Duodenal mucosa (tissue), 2 donors: ENCODE data around the gene NOL4L.

Experiments used
- H3K27ac ChIP-seq: one replicate; pipeline ENCODE4 v1.7.0; 2013; ENCODE audit warnings: low read depth, low read length
- H3K27me3 ChIP-seq, 2 donors: one replicate each; pipeline ENCODE4 v1.7.0; 2013; ENCODE audit warnings: low read length in 2 of 2, control low read depth in 1 of 2; ENCODE audit not compliant: insufficient read depth in 2 of 2, control insufficient read depth in 1 of 2
- H3K36me3 ChIP-seq, 2 donors: one replicate each; pipeline ENCODE4 v1.7.0; 2013; ENCODE audit warnings: low read length in 2 of 2, control low read depth in 1 of 2; ENCODE audit not compliant: insufficient read depth in 2 of 2, control insufficient read depth in 1 of 2
- H3K4me1 ChIP-seq, 2 donors: one replicate each; pipeline ENCODE4 v1.7.0; 2013; ENCODE audit warnings: low read length in 2 of 2, control low read depth in 1 of 2; ENCODE audit not compliant: insufficient read depth in 2 of 2, control insufficient read depth in 1 of 2
- H3K4me3 ChIP-seq, 2 donors: one replicate each; pipeline ENCODE4 v1.7.0; 2013; ENCODE audit warnings: low read length in 2 of 2, low read depth in 1 of 2
- H3K9ac ChIP-seq, 2 donors: one replicate each; pipeline ENCODE4 v1.7.0; 2013; ENCODE audit warnings: low read length in 2 of 2, low read depth in 1 of 2
- H3K9me3 ChIP-seq, 2 donors: one replicate each; pipeline ENCODE4 v1.7.0; 2013; ENCODE audit warnings: low read length in 2 of 2, control low read depth in 1 of 2; ENCODE audit not compliant: control insufficient read depth in 1 of 2

The NOL4L gene

DNA sequence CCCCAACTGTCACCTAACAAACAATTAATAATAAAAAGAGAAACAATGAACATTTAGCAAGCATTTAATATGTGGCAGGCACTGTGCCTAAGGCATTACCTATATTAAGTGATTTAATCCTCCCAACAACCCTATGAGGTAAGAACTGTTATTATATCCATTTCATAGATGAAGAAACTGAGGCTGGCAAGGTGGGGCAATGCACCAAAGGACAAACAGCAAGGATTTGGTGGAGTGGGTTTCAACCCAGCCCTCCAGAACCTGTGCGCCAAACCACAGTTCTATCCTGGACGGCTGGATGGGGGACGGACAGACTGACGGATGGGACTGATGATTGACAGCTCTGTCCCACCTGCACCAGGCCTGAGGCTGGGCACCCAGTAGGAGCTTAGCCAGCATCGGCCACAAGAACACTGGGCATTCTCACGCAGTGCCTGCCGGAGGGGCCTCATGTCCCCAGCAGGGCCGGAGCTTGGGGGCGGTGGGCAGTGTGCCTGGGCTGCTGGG lies 24.6 kb downstream of the NOL4L start:
- no peaks in the 10 kb centered on the region for H3K9me3 ChIP-seq
- no peak overlapping the region for H3K4me3 ChIP-seq
- no peak overlapping the region for H3K27ac ChIP-seq
- no peaks in the 10 kb centered on the region for H3K27me3 ChIP-seq
- H3K9ac ChIP-seq: no peak overlapping the region
- H3K4me1 ChIP-seq: peaks cover 0 to 3% of the 10 kb centered on the region in 2 donors
- H3K36me3 ChIP-seq: no peaks in the 10 kb centered on the region

DNA sequence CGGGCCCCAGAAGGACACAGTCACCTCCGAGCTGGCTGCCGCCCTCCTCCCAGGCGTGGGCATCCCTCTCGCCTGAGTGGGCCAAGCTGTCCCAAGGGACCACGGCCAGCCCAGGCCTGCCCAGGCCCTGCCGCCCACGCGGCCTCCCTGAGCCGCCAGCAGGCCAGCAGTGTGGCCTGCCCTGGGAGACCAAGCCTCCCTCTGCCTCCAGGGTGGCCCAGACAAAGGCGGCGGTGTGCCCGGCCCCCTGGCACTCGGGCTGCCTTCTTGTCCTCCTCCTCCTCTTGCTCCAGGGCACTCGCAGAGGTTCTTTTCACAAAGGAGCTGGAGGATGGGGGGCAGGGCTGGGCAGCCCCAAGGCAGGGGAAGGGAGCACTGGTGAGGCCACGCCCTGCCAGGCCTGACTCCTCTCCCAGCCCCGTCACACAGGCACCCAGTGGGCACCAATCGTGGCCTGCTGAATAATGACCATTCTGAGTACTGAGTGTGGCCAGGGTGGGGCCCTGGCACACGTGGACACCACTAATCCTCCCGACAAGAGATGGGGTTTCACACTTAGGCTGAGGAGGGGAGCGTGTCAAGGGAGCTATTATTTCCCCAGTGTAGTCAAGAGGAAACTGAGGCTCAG lies 25.3 kb downstream of the NOL4L start:
- no peak overlapping the region for H3K4me3 ChIP-seq
- no peak overlapping the region for H3K9ac ChIP-seq
- no peak overlapping the region for H3K27ac ChIP-seq

DNA sequence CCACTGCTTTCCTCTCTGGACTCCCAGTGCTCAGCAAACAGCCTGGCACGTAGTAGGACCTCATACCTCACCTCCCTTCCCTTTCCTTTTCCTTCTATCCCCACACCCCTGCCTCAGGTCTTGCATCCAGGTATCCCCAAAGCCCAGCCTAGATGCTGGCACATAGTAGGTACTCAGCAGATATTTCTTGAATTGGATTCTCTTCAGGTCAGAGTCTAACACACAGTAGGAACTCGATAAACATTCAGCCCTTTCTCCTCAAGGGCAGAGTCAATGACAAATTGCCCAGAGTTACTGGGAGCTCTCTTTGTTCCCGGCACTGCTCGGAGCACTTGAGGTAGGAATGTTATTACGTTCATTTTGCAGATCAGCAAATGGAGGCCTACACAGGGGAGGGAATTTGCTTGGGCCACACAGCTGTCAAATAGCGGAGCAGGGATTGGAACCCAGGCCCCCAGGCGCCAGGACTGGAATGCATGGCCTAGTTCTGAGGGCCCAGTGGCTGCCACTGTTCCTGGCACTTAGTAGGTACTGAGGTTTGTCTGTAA lies 25.9 kb downstream of the NOL4L start:
- no peak overlapping the region for H3K27ac ChIP-seq
- no peak overlapping the region for H3K4me3 ChIP-seq
- H3K36me3 ChIP-seq: no peaks in the 10 kb centered on the region
- no peak overlapping the region for H3K9ac ChIP-seq
- H3K9me3 ChIP-seq: no peaks in the 10 kb centered on the region
- no peaks in the 10 kb centered on the region for H3K27me3 ChIP-seq
- no peaks in the 10 kb centered on the region for H3K4me1 ChIP-seq

More for the DNA sequence above, 25.3 kb downstream of the NOL4L start:
- Histone ChIP-seq H3K9me3 (no peaks in the 10 kb centered on the region), H3K4me1 (no peaks in the 10 kb centered on the region), H3K36me3 (no peaks in the 10 kb centered on the region), H3K27me3 (no peaks in the 10 kb centered on the region)

DNA sequence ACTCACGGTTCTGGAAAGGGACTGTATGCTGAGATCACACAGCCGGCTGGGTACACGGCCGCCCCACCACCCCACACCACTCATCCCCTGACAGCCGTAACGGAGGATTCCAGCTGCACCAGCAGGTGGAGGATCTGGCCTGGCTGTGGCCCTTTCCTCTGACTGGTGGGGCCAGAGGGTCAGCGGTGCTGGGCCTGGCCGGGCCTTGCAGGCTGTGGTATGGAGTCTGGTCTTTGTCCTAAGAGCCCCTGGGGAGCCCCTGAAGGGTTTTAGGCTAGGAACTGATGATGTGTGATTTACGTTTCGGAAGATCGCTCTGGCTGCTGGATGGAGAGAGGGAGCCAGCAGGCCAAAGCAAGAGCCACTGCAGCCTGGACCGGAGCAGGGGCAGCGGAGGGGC lies 26.6 kb downstream of the NOL4L start:
- Histone ChIP-seq H3K9ac (no peak overlapping the region), H3K27me3 (no peaks in the 10 kb centered on the region), H3K27ac (no peak overlapping the region), H3K9me3 (no peaks in the 10 kb centered on the region), H3K4me3 (no peak overlapping the region), H3K36me3 (no peaks in the 10 kb centered on the region), H3K4me1 (no peaks in the 10 kb centered on the region)

DNA sequence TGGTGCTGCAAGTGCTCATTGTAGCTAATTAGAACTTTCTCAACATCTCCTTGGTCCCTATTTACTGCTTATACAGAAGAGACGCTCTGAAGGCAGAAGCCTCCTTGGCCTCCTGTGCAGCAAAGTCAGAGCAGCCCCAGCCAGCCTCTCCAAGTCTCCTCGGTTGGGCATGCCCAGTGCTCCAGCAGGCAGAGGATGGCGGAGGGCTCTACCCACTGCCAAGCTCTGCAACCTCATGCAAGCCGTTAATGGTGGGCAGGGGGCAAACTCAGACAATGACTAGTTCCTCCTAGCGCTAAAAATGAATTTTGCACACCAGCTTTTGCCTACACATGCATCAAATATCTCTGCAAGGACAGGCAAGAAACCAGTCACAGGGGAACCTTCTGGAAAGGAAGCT lies 27.8 kb downstream of the NOL4L start:
- no peak overlapping the region for H3K4me3 ChIP-seq
- H3K9me3 ChIP-seq: no peaks in the 10 kb centered on the region
- H3K27me3 ChIP-seq: no peaks in the 10 kb centered on the region
- H3K9ac ChIP-seq: no peak overlapping the region
- no peaks in the 10 kb centered on the region for H3K36me3 ChIP-seq
- no peaks in the 10 kb centered on the region for H3K4me1 ChIP-seq
- no peak overlapping the region for H3K27ac ChIP-seq

DNA sequence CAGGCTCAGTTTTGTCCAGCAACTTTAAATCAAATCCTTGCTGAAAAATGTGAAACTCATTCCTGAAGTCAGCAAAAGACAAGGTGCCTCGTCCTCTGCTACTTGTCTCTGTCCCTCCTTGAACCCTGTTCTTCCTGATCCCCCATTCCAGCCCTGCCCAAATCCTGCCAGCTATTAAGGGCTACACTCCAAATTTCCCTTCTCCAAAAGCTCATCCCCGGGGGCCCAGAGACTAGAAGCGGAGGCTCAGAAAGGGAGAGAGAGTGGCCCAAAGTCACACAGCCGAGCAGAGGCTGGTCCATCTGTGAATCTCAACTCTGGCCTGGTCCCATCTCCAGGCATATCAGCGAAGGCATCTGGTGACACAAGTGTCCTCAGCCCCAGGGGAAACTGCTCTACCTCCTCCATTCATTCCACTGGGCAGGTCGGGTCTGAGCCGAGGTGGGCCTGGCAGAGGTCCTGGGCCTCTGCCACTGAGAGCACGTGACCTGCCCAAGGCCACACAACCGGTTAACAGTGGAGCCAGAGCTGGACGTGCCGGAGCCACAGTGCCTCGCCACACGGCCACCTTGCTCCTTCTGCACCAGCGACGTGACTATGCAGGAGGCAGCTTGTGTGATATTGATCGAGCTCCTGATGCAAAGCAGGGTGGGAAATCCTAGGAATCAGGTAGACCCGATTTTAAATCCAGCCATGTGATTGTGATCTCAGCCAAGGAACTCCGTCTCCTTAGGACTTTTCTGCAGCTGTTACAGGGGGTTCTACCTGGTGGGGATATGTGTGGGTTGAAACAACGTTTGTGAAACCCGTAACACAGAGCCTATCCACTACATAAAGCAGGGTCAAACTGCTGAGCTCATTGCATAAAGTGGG lies 28.6 kb downstream of the NOL4L start:
- no peaks in the 10 kb centered on the region for H3K27me3 ChIP-seq

DNA sequence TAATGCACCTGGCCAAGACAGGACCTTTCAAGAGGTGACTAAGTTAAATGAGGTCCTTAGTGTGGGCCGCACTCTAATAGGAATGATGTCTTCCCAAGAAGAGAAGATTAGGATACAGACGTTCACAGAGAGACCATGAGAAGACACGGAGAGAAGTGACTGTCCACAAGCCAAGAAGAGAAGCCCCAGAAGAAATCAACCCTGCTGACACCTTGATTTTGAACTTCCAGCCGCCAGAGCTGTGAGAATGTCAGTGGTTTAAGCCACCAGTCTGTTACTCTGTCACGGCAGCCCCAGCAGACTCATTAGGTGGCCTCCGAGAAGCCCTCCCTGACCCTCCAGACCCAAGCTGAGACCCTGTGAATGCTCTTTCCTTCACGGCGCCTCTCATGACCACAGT lies 29.5 kb downstream of the NOL4L start:
- Histone ChIP-seq H3K27me3 (no peaks in the 10 kb centered on the region), H3K4me1 (no peaks in the 10 kb centered on the region), H3K27ac (no peak overlapping the region), H3K9ac (no peak overlapping the region), H3K9me3 (no peaks in the 10 kb centered on the region), H3K4me3 (no peak overlapping the region), H3K36me3 (no peaks in the 10 kb centered on the region)

More for the DNA sequence above, 28.6 kb downstream of the NOL4L start:
- Histone ChIP-seq H3K9me3 (no peaks in the 10 kb centered on the region), H3K9ac (no peak overlapping the region), H3K27ac (no peak overlapping the region), H3K36me3 (no peaks in the 10 kb centered on the region), H3K4me3 (no peak overlapping the region), H3K4me1 (no peaks in the 10 kb centered on the region)

DNA sequence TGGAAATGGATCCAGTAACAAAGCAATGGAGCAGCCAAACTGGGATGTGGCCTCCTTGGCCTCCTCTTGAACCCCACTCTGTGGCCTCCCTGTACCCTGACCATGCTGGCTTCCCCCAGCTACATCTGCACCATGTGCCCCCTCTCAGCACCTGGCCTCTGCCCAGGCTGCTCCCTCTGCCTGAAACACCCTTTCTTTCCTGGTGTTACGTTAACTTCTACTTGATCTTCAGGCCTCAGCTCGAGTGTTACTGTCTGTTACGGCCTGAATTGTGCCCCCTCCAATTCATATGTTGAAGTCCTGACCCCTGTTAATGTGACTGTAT lies 30.2 kb downstream of the NOL4L start:
- no peak overlapping the region for H3K27ac ChIP-seq

DNA sequence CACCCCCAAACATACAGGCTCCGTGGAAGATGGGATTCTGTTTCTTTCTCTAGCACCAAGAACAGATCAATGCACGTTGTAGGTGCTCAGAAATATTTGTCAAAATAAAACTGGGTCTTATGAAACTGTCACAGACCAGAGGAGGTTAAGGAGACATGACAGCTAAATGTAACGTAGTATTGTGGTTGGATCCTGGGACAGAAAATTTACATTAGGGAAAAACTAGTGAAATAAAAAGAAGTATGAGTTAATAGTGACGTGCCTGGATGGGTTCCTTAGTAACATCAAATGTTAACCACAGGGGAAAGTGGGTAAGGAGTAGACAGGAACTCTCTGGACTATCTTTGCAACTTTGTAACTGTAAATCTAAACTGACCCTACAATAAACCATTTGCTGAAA lies 31.5 kb downstream of the NOL4L start:
- H3K4me1 ChIP-seq: no peaks in the 10 kb centered on the region
- H3K27ac ChIP-seq: no peak overlapping the region
- H3K27me3 ChIP-seq: no peaks in the 10 kb centered on the region
- no peak overlapping the region for H3K4me3 ChIP-seq
- H3K9me3 ChIP-seq: no peaks in the 10 kb centered on the region
- H3K9ac ChIP-seq: no peak overlapping the region
- H3K36me3 ChIP-seq: no peaks in the 10 kb centered on the region

More for the DNA sequence above, 30.2 kb downstream of the NOL4L start:
- Histone ChIP-seq H3K9ac (no peak overlapping the region), H3K9me3 (no peaks in the 10 kb centered on the region), H3K4me3 (no peak overlapping the region), H3K36me3 (no peaks in the 10 kb centered on the region), H3K4me1 (no peaks in the 10 kb centered on the region), H3K27me3 (no peaks in the 10 kb centered on the region)

DNA sequence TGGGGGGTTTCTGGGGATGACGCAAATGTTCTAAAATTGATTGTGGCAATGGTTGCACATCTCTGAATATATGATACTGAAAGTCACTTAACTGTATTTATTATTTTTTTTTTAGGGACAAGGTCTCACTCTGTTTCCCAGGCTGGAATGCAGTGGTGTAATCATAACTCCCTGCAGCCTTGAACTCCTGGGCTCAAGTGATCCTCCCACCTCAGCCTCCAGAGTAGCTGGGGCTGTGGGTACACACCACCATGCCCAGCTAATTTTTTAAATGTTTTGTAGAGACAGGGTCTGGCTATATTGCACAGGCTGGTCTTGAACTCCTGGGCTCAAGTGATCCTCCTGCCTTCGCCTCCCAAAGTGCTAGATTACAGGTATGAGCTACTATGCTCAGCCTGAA lies 33.4 kb downstream of the NOL4L start:
- no peaks in the 10 kb centered on the region for H3K27me3 ChIP-seq
- no peaks in the 10 kb centered on the region for H3K9me3 ChIP-seq
- H3K9ac ChIP-seq: no peak overlapping the region
- no peaks in the 10 kb centered on the region for H3K36me3 ChIP-seq
- no peak overlapping the region for H3K4me3 ChIP-seq
- no peaks in the 10 kb centered on the region for H3K4me1 ChIP-seq
- H3K27ac ChIP-seq: no peak overlapping the region
